ENCODE data around the gene NPB.

The NPB gene

DNA sequence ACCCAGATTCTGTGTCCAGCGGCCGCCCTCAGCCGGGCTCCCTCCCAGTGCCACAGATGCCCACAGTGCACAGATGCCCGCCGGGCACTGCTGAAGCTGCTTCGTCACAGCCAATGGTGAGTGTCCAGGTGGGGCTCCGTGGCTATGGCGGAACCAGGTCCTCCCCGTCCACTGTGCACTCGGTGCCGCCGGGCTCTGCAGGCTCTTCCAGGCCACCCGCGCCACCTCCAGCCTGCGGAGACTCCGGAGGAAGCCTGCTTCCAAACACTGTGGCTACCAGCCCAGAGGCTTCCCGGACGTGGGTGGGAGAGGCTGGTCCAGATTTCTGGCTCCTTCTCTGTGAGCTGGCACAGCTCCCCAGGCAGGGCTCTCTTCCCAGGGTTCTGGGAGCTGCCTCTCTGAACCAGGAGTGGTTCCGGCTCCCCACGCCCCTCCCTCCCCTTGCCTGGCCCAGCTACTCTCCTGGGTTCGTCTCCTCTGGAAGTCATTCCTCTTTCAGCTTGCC, 37.9 kb downstream of the NPB start:
- H3K27ac ChIP-seq (ENCODE audit: low read length), result no peak overlapping the region
- H3K36me3 ChIP-seq (ENCODE audit: control insufficient read depth in 2 of 2, insufficient read depth in 2 of 2, low read length in 2 of 2), result no peaks in the 10 kb centered on the region
- peaks cover 9 to 17% of the 10 kb centered on the region in 2 donors for H3K27me3 ChIP-seq (ENCODE audit: control insufficient read depth in 1 of 2, insufficient read depth in 2 of 2, low read length in 2 of 2)
- H3K9ac ChIP-seq (ENCODE audit: low read length in 2 of 2), result no peak overlapping the region
- H3K4me1 ChIP-seq (ENCODE audit: control insufficient read depth, insufficient read depth, low read length), result peaks cover 16% of the 10 kb centered on the region
- H3K4me3 ChIP-seq (ENCODE audit: low read length in 2 of 2), result no peak overlapping the region
- no peaks in the 10 kb centered on the region for H3K9me3 ChIP-seq (ENCODE audit: control insufficient read depth in 2 of 2, low read length in 2 of 2)

DNA sequence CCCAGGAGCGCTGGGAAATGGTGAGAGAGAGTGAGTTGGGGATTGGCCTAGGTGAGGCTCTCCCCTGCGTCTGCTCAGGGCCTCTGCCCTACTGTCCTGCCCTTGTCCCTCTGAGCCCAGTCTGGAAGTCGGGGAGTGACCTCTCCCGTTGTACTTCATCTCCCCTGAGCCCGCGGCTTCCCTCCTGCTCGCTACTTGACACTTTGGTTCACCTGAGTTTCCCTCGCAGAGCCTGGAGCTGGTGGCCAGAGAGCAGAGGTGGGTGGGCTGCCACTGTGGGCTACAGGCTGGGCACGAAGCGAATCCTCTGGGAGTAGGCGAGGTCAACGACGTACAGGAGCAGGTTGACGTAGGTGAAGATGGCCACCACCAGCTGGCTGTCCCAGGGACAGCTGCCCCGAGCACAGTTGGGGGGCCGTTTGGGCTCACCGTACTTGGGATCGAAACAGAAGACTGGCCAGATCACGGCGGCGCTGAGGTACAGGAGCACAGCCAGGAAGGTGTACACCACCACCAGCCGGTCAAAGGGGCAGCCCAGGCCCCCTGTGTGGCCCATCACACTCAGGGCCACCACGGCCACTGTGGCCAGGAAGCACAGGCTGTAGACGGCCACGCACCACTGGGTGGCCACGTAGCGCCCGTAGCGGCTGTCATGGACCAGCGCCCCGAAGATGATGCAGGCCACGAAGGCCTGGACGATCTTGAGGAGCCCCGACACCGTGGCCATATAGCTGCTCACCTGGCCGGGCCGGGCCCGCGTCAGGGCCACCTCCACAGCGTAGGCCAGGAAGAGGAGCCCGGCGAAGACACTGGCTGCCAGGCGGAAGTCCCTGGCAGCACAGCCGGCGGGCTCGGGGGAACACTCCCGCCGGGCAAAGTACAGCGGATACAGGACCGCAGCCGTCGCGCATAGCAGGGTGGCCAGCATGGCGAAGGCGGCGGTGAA, 38.8 kb downstream of the NPB start:
- Histone ChIP-seq H3K9me3 (ENCODE audit: control insufficient read depth in 2 of 2, low read length in 2 of 2) (no peaks in the 10 kb centered on the region), H3K36me3 (ENCODE audit: control insufficient read depth in 2 of 2, insufficient read depth in 2 of 2, low read length in 2 of 2) (no peaks in the 10 kb centered on the region), H3K27ac (ENCODE audit: low read length) (no peak overlapping the region), H3K4me3 (ENCODE audit: low read length in 2 of 2) (no peak overlapping the region), H3K4me1 (ENCODE audit: control insufficient read depth, insufficient read depth, low read length) (peaks cover 16% of the 10 kb centered on the region), H3K9ac (ENCODE audit: low read length in 2 of 2) (no peak overlapping the region), H3K27me3 (ENCODE audit: control insufficient read depth in 1 of 2, insufficient read depth in 2 of 2, low read length in 2 of 2) (peaks cover 9 to 17% of the 10 kb centered on the region in 2 donors)

DNA sequence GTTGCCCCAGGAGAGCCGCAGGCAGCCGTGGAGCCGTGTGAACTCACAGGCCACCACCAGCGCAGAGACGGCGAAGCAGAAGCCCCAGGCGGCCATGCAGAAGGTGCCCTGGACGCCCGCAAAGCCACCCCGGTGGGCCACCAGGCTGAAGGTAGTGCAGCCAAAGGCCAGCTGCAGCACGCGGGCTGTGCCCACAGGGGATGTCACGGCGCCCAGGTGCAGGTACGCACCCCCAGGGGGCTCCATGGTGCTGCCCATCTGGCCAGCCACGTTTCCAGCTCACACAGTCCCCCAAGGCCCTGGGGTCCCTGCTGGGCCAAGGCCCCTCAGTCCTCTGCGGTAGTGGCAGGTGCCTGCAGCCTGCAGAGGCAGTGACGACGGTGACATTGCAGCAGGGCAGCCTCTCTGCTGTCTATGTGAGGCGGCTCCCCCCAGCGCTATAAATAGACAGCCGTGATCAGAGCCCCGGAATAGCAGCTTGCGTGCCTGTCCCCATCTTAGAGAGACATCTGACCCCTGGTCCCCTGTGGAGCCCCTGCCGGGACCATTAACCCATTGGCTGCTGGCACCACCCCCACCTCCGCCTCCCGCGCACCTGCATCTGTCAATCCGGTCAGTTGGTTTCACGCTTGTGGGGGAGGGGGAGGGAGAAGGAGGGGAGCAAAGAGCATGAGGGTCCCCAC, 39.6 kb downstream of the NPB start:
- H3K36me3 ChIP-seq (ENCODE audit: control insufficient read depth in 2 of 2, insufficient read depth in 2 of 2, low read length in 2 of 2), result no peaks in the 10 kb centered on the region
- no peaks in the 10 kb centered on the region for H3K9me3 ChIP-seq (ENCODE audit: control insufficient read depth in 2 of 2, low read length in 2 of 2)
- no peak overlapping the region for H3K27ac ChIP-seq (ENCODE audit: low read length)
- H3K9ac ChIP-seq (ENCODE audit: low read length in 2 of 2), result no peak overlapping the region
- H3K4me3 ChIP-seq (ENCODE audit: low read length in 2 of 2), result no peak overlapping the region
- peaks cover 9 to 17% of the 10 kb centered on the region in 2 donors for H3K27me3 ChIP-seq (ENCODE audit: control insufficient read depth in 1 of 2, insufficient read depth in 2 of 2, low read length in 2 of 2)
- peaks cover 12% of the 10 kb centered on the region for H3K4me1 ChIP-seq (ENCODE audit: control insufficient read depth, insufficient read depth, low read length)

DNA sequence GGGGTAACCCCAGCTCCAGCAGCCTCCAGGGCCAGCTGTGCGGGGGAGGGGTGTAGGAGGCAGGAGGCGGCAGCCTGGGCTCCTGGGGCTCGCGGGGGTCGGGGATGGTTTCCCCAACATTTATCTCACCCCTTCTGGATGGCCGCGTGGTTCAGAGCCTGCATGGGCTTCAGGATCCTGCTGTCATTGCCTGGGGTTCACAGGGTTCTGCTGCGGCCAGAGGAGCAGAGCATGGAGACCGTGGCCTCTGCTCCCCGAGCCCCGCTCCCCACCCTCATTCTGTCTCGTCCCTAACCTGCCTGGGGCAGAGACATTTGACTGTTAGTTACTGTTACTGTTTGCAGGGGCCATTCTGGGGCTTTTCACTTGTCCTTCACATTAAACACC, 40.1 kb downstream of the NPB start:
- peaks cover 8% of the 10 kb centered on the region for H3K4me1 ChIP-seq (ENCODE audit: control insufficient read depth, insufficient read depth, low read length)
- H3K9ac ChIP-seq (ENCODE audit: low read length in 2 of 2), result no peak overlapping the region
- no peaks in the 10 kb centered on the region for H3K36me3 ChIP-seq (ENCODE audit: control insufficient read depth in 2 of 2, insufficient read depth in 2 of 2, low read length in 2 of 2)
- no peaks in the 10 kb centered on the region for H3K9me3 ChIP-seq (ENCODE audit: control insufficient read depth in 2 of 2, low read length in 2 of 2)
- no peak overlapping the region for H3K4me3 ChIP-seq (ENCODE audit: low read length in 2 of 2)
- no peak overlapping the region for H3K27ac ChIP-seq (ENCODE audit: low read length)
- H3K27me3 ChIP-seq (ENCODE audit: control insufficient read depth in 1 of 2, insufficient read depth in 2 of 2, low read length in 2 of 2), result peaks cover 9 to 17% of the 10 kb centered on the region in 2 donors

DNA sequence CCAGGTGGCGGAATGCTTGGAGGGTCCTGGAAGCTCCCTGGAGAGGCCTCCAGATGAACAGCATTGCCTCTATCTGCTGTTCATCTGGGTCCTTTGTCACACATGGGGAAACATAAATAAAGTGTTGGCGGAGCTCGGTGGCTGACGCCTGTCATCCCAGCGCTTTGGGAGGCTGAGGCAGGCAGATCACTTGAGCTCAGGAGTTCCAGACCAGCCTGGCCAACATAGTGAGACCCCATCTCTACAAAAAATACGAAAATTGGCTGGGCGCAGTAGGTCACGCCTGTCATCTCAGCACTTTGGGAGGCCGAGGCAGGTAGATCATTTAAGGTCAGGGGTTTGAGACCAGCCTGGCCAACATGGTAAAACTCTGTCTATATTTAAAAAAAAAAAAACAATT, 42.8 kb downstream of the NPB start:
- no peak overlapping the region for H3K9ac ChIP-seq (ENCODE audit: low read length in 2 of 2)
- H3K4me3 ChIP-seq (ENCODE audit: low read length in 2 of 2), result no peak overlapping the region
- no peaks in the 10 kb centered on the region for H3K9me3 ChIP-seq (ENCODE audit: control insufficient read depth in 2 of 2, low read length in 2 of 2)
- H3K27me3 ChIP-seq (ENCODE audit: control insufficient read depth in 1 of 2, insufficient read depth in 2 of 2, low read length in 2 of 2), result peaks cover 9 to 17% of the 10 kb centered on the region in 2 donors
- no peaks in the 10 kb centered on the region for H3K36me3 ChIP-seq (ENCODE audit: control insufficient read depth in 2 of 2, insufficient read depth in 2 of 2, low read length in 2 of 2)
- H3K4me1 ChIP-seq (ENCODE audit: control insufficient read depth, insufficient read depth, low read length), result peaks cover 4% of the 10 kb centered on the region
- H3K27ac ChIP-seq (ENCODE audit: low read length), result no peak overlapping the region

DNA sequence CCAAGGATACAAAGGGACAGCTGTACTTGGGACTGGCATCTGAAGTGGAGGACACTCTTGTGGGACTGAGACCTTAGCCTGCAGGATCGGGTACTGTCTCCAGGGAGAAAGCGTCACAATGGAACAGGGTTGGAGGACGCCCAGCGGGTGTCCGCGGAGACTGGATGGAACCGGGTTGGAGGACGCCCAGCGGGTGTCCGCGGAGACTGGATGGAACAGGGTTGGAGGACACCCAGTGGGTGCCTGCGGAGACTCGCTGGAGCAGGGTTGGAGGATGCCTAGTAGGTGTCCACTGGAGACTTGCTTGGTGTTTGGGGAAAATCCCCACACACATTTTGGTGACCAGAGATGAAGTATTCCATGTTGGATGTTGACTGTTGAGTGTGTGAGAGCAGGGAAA, 45.2 kb downstream of the NPB start, which contains the start of gene MYADML2:
Gene MYADML2 (minus strand): TSS at position 45 of the 400 bp plus-strand sequence. CDS start 5,492 bp downstream, outside the sequence.
- Histone ChIP-seq H3K4me3 (ENCODE audit: low read length in 2 of 2) (no peak within 1 kb of the TSS), H3K9ac (ENCODE audit: low read length in 2 of 2) (no peak within 1 kb of the TSS), H3K9me3 (ENCODE audit: control insufficient read depth in 2 of 2, low read length in 2 of 2) (no peaks in the 10 kb centered on the region), H3K4me1 (ENCODE audit: control insufficient read depth, insufficient read depth, low read length) (no peaks in the 10 kb centered on the region), H3K27me3 (ENCODE audit: control insufficient read depth in 1 of 2, insufficient read depth in 2 of 2, low read length in 2 of 2) (peaks cover 2 to 5% of the 10 kb centered on the region in 2 donors), H3K36me3 (ENCODE audit: control insufficient read depth in 2 of 2, insufficient read depth in 2 of 2, low read length in 2 of 2) (no peaks in the 10 kb centered on the region), H3K27ac (ENCODE audit: low read length) (no peak within 1 kb of the TSS)

DNA sequence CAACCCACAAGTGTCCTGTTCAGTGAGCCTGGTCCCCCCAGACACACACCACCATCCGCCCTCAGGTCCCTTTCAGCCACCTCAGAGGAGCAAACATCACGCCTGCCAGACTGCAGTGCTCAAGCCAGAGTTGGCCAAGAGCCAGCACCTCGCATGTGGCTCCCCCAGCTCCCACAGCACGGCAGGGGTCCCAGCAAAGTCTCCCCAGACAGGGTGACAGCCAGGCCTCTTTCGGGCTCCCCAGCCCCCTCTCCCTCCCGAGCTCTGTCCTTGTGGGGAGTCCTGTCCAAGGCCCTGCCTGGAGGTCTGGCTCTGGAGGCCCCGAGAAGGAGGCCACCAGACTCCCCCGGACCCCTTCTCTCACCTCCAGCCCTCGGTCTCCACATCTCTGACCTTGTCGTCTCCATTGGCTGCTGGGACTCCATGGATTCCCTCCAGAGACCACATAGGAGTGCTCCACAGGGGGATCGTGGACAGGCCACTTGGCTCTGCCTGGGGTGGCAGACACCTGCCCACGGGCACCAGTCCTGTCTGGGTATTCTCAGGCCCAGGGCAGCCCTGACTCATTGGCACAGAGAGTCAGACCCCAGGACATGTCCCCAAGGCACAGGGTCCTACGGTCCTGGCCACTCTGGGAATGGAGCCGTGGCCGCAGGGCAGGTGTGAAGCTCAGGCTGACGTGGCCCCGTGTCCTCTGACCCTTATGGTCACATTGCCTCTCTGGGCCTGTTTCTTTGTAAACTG, 46.8 kb downstream of the NPB start:
- Histone ChIP-seq H3K27ac (ENCODE audit: low read length) (no peak overlapping the region), H3K9ac (ENCODE audit: low read length in 2 of 2) (no peak overlapping the region), H3K27me3 (ENCODE audit: control insufficient read depth in 1 of 2, insufficient read depth in 2 of 2, low read length in 2 of 2) (peaks cover 0 to 6% of the 10 kb centered on the region in 2 donors), H3K9me3 (ENCODE audit: control insufficient read depth in 2 of 2, low read length in 2 of 2) (no peaks in the 10 kb centered on the region), H3K4me3 (ENCODE audit: low read length in 2 of 2) (no peak overlapping the region), H3K36me3 (ENCODE audit: control insufficient read depth in 2 of 2, insufficient read depth in 2 of 2, low read length in 2 of 2) (no peaks in the 10 kb centered on the region), H3K4me1 (ENCODE audit: control insufficient read depth, insufficient read depth, low read length) (no peaks in the 10 kb centered on the region)

DNA sequence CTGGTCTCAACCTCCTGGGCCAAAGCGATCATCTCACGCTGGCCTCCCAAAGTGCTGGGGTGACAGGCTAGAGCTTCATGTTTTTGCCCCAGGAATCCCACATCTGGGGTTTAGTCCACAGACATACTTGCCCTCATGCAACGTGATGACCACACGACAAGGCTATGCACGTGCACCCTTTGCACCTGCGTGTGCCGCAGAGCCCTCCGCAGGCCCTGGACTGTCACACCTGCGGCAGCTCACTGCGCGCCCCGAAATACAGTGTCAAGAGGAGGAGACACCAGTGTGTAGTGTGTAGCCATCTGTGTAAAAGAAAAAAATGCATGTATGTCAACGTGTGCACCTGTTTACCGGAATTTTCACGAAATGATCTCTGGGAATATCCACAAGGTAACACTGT, 48.5 kb downstream of the NPB start:
- Histone ChIP-seq H3K4me1 (ENCODE audit: control insufficient read depth, insufficient read depth, low read length) (no peaks in the 10 kb centered on the region), H3K9ac (ENCODE audit: low read length in 2 of 2) (no peak overlapping the region), H3K4me3 (ENCODE audit: low read length in 2 of 2) (no peak overlapping the region), H3K27me3 (ENCODE audit: control insufficient read depth in 1 of 2, insufficient read depth in 2 of 2, low read length in 2 of 2) (peaks cover 0 to 3% of the 10 kb centered on the region in 2 donors), H3K9me3 (ENCODE audit: control insufficient read depth in 2 of 2, low read length in 2 of 2) (no peaks in the 10 kb centered on the region), H3K36me3 (ENCODE audit: control insufficient read depth in 2 of 2, insufficient read depth in 2 of 2, low read length in 2 of 2) (no peaks in the 10 kb centered on the region), H3K27ac (ENCODE audit: low read length) (no peak overlapping the region)

DNA sequence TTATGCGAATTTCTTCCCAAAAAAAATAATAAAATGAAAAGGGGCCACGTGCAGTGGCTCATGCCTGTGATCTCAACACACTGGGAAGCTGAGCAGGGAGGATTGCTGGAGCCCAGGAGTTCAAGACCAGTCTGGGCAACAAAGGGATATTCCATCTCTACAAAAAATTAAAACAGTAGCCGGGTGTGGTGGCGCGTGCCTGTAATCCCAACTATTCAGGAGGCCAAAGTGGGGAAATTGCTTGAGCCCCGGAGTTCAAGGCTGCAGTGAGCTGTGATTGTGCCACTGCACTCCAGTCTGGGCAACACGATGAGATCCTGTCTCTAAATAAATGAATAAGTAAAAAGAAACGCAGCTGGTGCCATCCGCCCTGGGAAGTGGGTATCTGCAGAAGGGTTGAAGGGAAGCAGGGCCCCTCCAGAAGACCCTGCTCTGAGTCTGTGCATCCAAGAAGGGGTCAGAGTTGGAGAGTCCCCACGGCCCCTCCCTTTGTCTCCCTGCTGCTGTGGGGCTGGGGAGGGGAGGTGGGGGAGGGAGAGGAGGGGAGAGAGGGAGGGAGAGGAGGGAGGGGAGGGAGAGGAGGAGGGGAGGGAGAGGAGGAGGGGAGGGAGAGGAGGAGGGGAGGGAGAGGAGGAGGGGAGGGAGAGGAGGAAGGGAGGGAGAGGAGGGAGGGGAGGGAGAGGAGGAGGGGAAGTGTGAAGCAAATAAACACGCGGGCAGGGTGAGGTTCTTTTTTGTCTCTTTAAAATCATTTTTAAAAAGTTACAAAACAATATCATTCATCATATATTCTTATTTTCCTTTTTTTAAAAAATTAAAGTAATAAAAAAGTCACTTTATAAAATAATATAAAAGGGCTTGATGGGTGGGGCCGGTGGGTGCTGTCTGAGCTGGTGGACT, 50.0 kb downstream of the NPB start:
- peaks cover 7 to 8% of the 10 kb centered on the region in 2 donors for H3K27me3 ChIP-seq (ENCODE audit: control insufficient read depth in 1 of 2, insufficient read depth in 2 of 2, low read length in 2 of 2)
- no peaks in the 10 kb centered on the region for H3K36me3 ChIP-seq (ENCODE audit: control insufficient read depth in 2 of 2, insufficient read depth in 2 of 2, low read length in 2 of 2)
- no peaks in the 10 kb centered on the region for H3K4me1 ChIP-seq (ENCODE audit: control insufficient read depth, insufficient read depth, low read length)
- H3K27ac ChIP-seq (ENCODE audit: low read length), result no peak overlapping the region
- H3K9me3 ChIP-seq (ENCODE audit: control insufficient read depth in 2 of 2, low read length in 2 of 2), result no peaks in the 10 kb centered on the region
- no peak overlapping the region for H3K9ac ChIP-seq (ENCODE audit: low read length in 2 of 2)
- H3K4me3 ChIP-seq (ENCODE audit: low read length in 2 of 2), result no peak overlapping the region

Data from stomach smooth muscle (tissue), 2 donors.